HFF-Myc (cell line): ENCODE measurements around the gene CGA.

Source experiments
- DNase-seq: peaks from one replicate; pipeline ENCODE4 v3.0.0-alpha.2; 2011; ENCODE audit warnings: low read depth; ENCODE audit errors: extremely low read depth
- H3K4me3 ChIP-seq: replicated peaks from 2 replicates; pipeline ENCODE4 v1.5.1; 2011; ENCODE audit warnings: low read depth, mild to moderate bottlenecking, control low read depth, low read length
- TF ChIP-seq, protein P1 (sequence below): IDR thresholded peaks from 2 replicates; pipeline ENCODE4 v1.5.1; 2012; ENCODE audit warnings: mild to moderate bottlenecking, low read depth, low read length, control low read depth; ENCODE audit errors: missing control alignments

Gene CGA

DNA sequence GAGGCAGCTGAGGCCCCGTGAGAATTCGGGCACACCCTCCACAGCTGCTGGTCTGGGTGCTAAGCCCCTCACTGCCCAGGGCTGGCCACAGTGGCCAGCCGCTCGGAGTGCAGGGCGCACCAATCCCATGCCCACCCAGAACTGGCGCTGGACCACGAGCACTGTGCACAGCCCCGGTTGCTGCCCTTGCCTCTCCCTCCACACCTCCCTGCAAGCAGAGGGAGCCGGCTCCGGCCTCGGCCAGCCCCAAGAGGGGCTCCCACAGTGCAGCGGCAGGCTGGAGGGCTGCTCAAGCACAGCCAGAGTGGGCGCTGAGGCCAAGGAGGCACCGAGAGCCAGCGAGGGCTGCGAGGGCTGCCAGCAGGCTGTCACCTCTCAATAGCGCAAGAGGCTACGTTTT lies 35.0 kb downstream of the CGA start:
- TF ChIP-seq, protein P1, sequence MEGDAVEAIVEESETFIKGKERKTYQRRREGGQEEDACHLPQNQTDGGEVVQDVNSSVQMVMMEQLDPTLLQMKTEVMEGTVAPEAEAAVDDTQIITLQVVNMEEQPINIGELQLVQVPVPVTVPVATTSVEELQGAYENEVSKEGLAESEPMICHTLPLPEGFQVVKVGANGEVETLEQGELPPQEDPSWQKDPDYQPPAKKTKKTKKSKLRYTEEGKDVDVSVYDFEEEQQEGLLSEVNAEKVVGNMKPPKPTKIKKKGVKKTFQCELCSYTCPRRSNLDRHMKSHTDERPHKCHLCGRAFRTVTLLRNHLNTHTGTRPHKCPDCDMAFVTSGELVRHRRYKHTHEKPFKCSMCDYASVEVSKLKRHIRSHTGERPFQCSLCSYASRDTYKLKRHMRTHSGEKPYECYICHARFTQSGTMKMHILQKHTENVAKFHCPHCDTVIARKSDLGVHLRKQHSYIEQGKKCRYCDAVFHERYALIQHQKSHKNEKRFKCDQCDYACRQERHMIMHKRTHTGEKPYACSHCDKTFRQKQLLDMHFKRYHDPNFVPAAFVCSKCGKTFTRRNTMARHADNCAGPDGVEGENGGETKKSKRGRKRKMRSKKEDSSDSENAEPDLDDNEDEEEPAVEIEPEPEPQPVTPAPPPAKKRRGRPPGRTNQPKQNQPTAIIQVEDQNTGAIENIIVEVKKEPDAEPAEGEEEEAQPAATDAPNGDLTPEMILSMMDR = no peak
- H3K4me3 ChIP-seq = no peak overlapping the region
- no peak for DNase-seq

DNA sequence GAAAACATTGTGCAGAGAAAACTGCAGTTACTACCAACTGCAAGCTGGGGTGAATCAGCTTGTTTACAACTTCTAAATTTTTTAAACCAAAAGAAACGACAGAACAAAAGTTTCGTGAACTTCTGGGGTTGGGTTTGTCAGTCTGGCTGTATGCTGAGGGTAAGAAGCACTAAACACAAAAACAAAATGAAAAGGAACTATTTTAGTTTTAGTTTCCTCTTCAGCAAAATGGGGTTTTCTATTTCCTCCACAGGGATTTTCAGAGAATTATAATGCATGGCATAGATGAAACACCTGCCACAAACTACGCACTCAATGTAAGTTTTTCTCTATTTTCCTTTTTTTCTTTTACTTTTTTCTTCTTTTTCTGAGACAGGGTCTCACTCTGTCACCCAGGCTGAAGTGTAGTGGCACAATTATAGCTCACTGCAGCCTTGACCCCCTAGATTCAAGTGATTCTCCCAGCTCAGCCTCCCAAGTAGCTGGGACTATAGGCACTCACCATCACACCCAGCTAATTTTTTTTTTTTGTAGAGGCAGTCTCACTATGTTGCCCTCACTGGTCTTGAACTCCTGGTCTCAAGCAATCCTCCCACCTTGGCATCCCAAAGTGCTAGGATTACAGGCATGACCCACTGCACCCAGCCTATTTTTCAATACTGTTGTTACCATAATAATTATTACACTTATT lies 40.6 kb downstream of the CGA start:
- TF ChIP-seq, protein P1 = no peak
- DNase-seq = no peak
- H3K4me3 ChIP-seq = no peak overlapping the region

- H3K4me3 ChIP-seq = no peak overlapping the region
- no peak for DNase-seq
- TF ChIP-seq, protein P1 = no peak
Observed at GRCh38 chr6:87053312-87053711, 41.6 kb downstream of the CGA start.

DNA sequence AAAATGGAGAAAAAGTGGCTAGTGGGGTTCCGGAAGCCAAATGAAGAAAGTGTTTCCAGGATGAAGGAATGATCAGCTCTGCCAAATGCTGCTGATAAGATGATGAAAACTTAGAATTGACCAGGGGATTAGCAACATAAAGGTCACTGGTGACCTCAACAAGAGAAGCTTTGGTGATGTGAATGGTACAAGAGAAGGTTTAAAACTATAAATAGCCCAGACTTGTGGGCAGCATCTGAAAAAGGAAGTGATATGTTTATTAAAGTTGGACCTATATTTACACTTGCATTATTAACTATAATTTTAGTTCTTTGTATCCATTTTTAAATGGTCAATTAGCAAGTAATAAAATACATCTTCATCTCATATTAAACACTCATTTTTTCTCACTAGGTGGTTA lies 45.1 kb downstream of the CGA start:
- TF ChIP-seq, protein P1 = no peak
- DNase-seq = no peak
- no peak overlapping the region for H3K4me3 ChIP-seq

DNA sequence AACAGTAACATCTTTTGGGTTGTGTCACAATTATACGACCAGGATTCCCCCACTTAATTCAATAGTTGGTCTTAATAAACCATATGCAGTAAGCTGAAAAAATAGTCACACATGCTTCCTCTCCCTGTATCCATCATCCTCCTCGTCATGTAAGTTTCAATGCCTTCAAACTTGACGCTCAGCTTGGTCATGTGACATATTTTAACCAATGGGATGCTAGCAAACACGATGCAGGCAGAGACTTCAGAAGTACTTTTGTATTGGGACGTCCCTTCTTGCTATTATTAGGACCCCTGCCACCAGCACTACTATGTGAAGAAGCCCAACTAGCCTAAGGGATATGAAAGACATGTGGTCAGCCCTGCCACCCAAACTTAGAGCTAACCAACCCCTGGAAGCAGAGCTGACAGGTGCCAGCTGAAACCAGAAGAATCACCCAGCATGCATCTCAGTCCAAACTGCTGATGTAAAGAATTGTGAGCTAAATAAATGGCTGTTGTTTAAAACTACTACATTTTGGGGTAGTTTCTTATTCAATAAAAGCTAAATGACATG lies 49.3 kb downstream of the CGA start:
- no peak for DNase-seq
- H3K4me3 ChIP-seq = no peak overlapping the region
- TF ChIP-seq, protein P1 = no peak

DNA sequence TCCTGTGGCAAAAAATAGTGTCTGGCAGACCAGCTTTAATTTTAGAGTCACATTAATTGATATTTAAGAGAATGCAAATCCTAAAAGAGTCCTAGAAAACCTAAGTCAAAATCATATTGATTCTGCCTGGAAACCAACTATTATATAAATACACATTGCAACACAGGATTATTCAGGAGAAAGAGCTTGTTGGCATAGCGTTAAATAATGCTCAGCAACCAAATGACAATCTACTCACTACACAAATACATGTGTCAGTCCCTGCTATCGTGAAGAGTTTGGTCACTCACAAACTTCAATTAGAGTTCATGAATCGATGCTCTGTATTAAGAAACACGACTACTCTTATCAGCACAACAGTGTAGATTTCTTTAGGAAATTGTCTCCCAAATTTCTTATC lies 54.2 kb downstream of the CGA start:
- no peak overlapping the region for H3K4me3 ChIP-seq
- no peak for DNase-seq
- TF ChIP-seq, protein P1 = no peak
